Measurements from ENCODE around the gene C1QTNF8.

Gene C1QTNF8

GRCh38 chr16:1055557-1055924 lies 40.5 kb downstream of the C1QTNF8 start:
- DNase-seq: no peak

- DNase-seq: peak; percentile 57
Measured at GRCh38 chr16:1054660-1055556, 41.1 kb downstream of the C1QTNF8 start.

GRCh38 chr16:1053700-1054368 lies 42.2 kb downstream of the C1QTNF8 start:
- DNase-seq: no peak

GRCh38 chr16:1053121-1053521 lies 42.9 kb downstream of the C1QTNF8 start:
- DNase-seq: no peak

- no peak for DNase-seq
Measured at GRCh38 chr16:1052721-1053120, 43.3 kb downstream of the C1QTNF8 start.

GRCh38 chr16:1051446-1051845 lies 44.6 kb downstream of the C1QTNF8 start:
- no peak for DNase-seq

GRCh38 chr16:1050921-1051320 lies 45.1 kb downstream of the C1QTNF8 start:
- DNase-seq: no peak

- no peak for DNase-seq
Measured at GRCh38 chr16:1050516-1050915, 45.5 kb downstream of the C1QTNF8 start.

GRCh38 chr16:1049976-1050247 lies 46.1 kb downstream of the C1QTNF8 start:
- DNase-seq: no peak

GRCh38 chr16:1049113-1049975 lies 46.7 kb downstream of the C1QTNF8 start:
- DNase-seq: no peak

- DNase-seq: peak; percentile 49
Measured at GRCh38 chr16:1048442-1049112, 47.5 kb downstream of the C1QTNF8 start.

GRCh38 chr16:1047801-1048200 lies 48.2 kb downstream of the C1QTNF8 start:
- DNase-seq: no peak

- DNase-seq: no peak
Measured at GRCh38 chr16:1047123-1047522, 48.9 kb downstream of the C1QTNF8 start.

- no peak for DNase-seq
Measured at GRCh38 chr16:1045993-1046911, 49.8 kb downstream of the C1QTNF8 start.

GRCh38 chr16:1045310-1045992 lies 50.6 kb downstream of the C1QTNF8 start:
- DNase-seq: no peak

GRCh38 chr16:1044460-1045309 lies 51.4 kb downstream of the C1QTNF8 start:
- DNase-seq: no peak

- no peak for DNase-seq
Measured at GRCh38 chr16:1043881-1044451, 52.1 kb downstream of the C1QTNF8 start.

GRCh38 chr16:1042866-1043265 lies 53.2 kb downstream of the C1QTNF8 start:
- peak; percentile 23 for DNase-seq

- DNase-seq: no peak
Measured at GRCh38 chr16:1042049-1042744, 53.8 kb downstream of the C1QTNF8 start.
